ENCODE results near the gene RALGAPA2.

- TF ChIP-seq CTCF (IDR thresholded peaks at IDR 0.05 in 2 of 3, conservative IDR thresholded peaks at IDR 0.05 in 1 of 3; ENCODE audit: borderline replicate concordance in 1 of 3, insufficient read depth in 1 of 3, low read depth in 2 of 3, low read length in 2 of 3) (no peak), ZFX (IDR thresholded peaks at IDR 0.05) (no peak), SIN3A (IDR thresholded peaks at IDR 0.05; ENCODE audit: low read depth) (no peak), CEBPB (IDR thresholded peaks at IDR 0.05; ENCODE audit: low read depth) (no peak), MAX (IDR thresholded peaks at IDR 0.05) (no peak), POLR2A (IDR thresholded peaks at IDR 0.05; ENCODE audit: borderline replicate concordance, extremely low read depth, insufficient read depth, insufficient read length) (no peak), EZH2phosphoT487 (IDR thresholded peaks at IDR 0.05; ENCODE audit: borderline replicate concordance) (no peak), REST (IDR thresholded peaks at IDR 0.05; ENCODE audit: low read depth) (no peak), ZNF274 (IDR thresholded peaks at IDR 0.05; ENCODE audit: low read depth, low read length) (no peak), TCF7L2 (IDR thresholded peaks at IDR 0.05; ENCODE audit: borderline replicate concordance, extremely low read depth, insufficient read depth, insufficient read length) (no peak), EZH2 (IDR thresholded peaks at IDR 0.05) (no peak), ATF3 (IDR thresholded peaks at IDR 0.05) (no peak), YY1 (IDR thresholded peaks at IDR 0.05; ENCODE audit: extremely low read depth, insufficient replicate concordance, low read depth, low read length) (no peak)
Observed at GRCh38 chr20:20706285-20706684, 6.2 kb downstream of the RALGAPA2 start.

All from HCT116 (cell line).